Upper lobe of right lung (tissue), 1 donor: Measurements from ENCODE around the gene TTC7B. TPM values are rescaled to one million over a fixed set of nuclear protein-coding genes. Genes with fewer than 3 reads are reported as not detected.

Experiments
- ATAC-seq: fragments of 200-7000 bp; cut with Tn5 transposase; one replicate; pipeline ENCODE4 v1.9.1; 2020; ENCODE audit warnings: mild to moderate bottlenecking, moderate library complexity
- DNase-seq: peaks from one replicate; pipeline ENCODE4 v3.0.0-alpha.2; 2020
- H3K27ac ChIP-seq: fragments of 200-600 bp; one replicate; pipeline ENCODE4 v1.8.0; 2022
- H3K27me3 ChIP-seq: fragments of 200-600 bp; one replicate; pipeline ENCODE4 v1.8.0; 2022; ENCODE audit warnings: mild to moderate bottlenecking
- H3K36me3 ChIP-seq: fragments of 200-600 bp; one replicate; pipeline ENCODE4 v1.8.0; 2022
- H3K4me1 ChIP-seq: fragments of 200-600 bp; one replicate; pipeline ENCODE4 v1.8.0; 2022
- H3K4me3 ChIP-seq: fragments of 200-600 bp; one replicate; pipeline ENCODE4 v1.8.0; 2022; ENCODE audit warnings: mild to moderate bottlenecking
- H3K9me3 ChIP-seq: fragments of 200-600 bp; one replicate; pipeline ENCODE4 v1.8.0; 2022
- CTCF ChIP-seq: fragments of 200-600 bp; IDR thresholded peaks from one replicate; pipeline ENCODE4 v1.8.0; 2022; ENCODE audit warnings: antibody characterized with exemption
- intact Hi-C: fragments of 100-400 bp; cut with DNase I; formaldehyde crosslinking; loops from one replicate; pipeline ENCODE4 v1.11.0; 2022
- total RNA-seq: library from RNA; stranded (reverse); fragmentation: NEBNext Ultra II Directional; extraction: Animal tissue kit (Norgen Biotek cat#: 25700); gene quantifications from one replicate; pipeline ENCODE4 v1.2.1, GENCODE V29; 2021
- donor health status: DM: no; HTN: yes; CAD: no; lungs with severe emphysema.

TTC7B gene
- total RNA-seq, 1 donor from 2014 or later: 41.5 TPM

GRCh38 chr14:90575781-90576180, 240.4 kb downstream of the TTC7B start:
- Histone ChIP-seq H3K4me1 (peaks cover 4% of the 10 kb centered on the region), H3K27me3 (no peaks in the 10 kb centered on the region), H3K27ac (peak overlapping the region; percentile 55), H3K9me3 (no peaks in the 10 kb centered on the region), H3K36me3 (no peaks in the 10 kb centered on the region), H3K4me3 (no peak overlapping the region)
- peak; percentile 23 for DNase-seq
- intact Hi-C loops: no loop called here
- no peak for TF ChIP-seq CTCF
- ATAC-seq: no peak

- Histone ChIP-seq H3K9me3 (no peaks in the 10 kb centered on the region), H3K36me3 (no peaks in the 10 kb centered on the region), H3K4me1 (peaks cover 4% of the 10 kb centered on the region), H3K27ac (peak overlapping the region; percentile 55), H3K4me3 (no peak overlapping the region), H3K27me3 (no peaks in the 10 kb centered on the region)
- intact Hi-C loops: no loop called here
- TF ChIP-seq CTCF: no peak
- DNase-seq: peak; percentile 17
- ATAC-seq: no peak
These were observed 240.9 kb downstream of the TTC7B start for GRCh38 chr14:90575336-90575735.

- Histone ChIP-seq H3K27ac (no peak overlapping the region), H3K4me1 (peaks cover 4% of the 10 kb centered on the region), H3K4me3 (no peak overlapping the region), H3K27me3 (no peaks in the 10 kb centered on the region), H3K9me3 (no peaks in the 10 kb centered on the region), H3K36me3 (no peaks in the 10 kb centered on the region)
- intact Hi-C loops: no loop called here
- peak; percentile 42 for DNase-seq
- ATAC-seq: no peak
- TF ChIP-seq CTCF: no peak
These were observed 241.8 kb downstream of the TTC7B start for GRCh38 chr14:90574188-90575131.

GRCh38 chr14:90573385-90574105, 242.7 kb downstream of the TTC7B start:
- no peak overlapping the region for H3K27ac ChIP-seq
- no peak for TF ChIP-seq CTCF
- ATAC-seq: no peak
- intact Hi-C loops: no loop called here
- peaks cover 4% of the 10 kb centered on the region for H3K4me1 ChIP-seq
- H3K36me3 ChIP-seq: no peaks in the 10 kb centered on the region
- H3K4me3 ChIP-seq: no peak overlapping the region
- H3K9me3 ChIP-seq: no peaks in the 10 kb centered on the region
- peak; percentile 46 for DNase-seq
- no peaks in the 10 kb centered on the region for H3K27me3 ChIP-seq

GRCh38 chr14:90572441-90573150, 243.6 kb downstream of the TTC7B start:
- no peaks in the 10 kb centered on the region for H3K9me3 ChIP-seq
- H3K36me3 ChIP-seq: no peaks in the 10 kb centered on the region
- intact Hi-C loops: no loop called here
- ATAC-seq (no peak), DNase-seq (peak; percentile 46)
- H3K4me1 ChIP-seq: peaks cover 4% of the 10 kb centered on the region
- no peak for TF ChIP-seq CTCF
- no peaks in the 10 kb centered on the region for H3K27me3 ChIP-seq
- no peak overlapping the region for H3K27ac ChIP-seq
- H3K4me3 ChIP-seq: no peak overlapping the region
